GM10248 (cell line): ENCODE data around the gene C3orf38.

Experiments
- CTCF ChIA-PET: fragments of 300-600 bp; sonication (Branson Sonifier 250); formaldehyde crosslinking; extraction: SDS; loops from one replicate; lab custom pipeline; 2021; ENCODE audit warnings: antibody characterized with exemption; lab: Yijun Ruan, JAX
- POLR2A ChIA-PET: fragments of 350-650 bp; sonication (Branson Sonifier 250); formaldehyde crosslinking; extraction: SDS; loops from one replicate; lab custom pipeline; 2020; ENCODE audit warnings: antibody characterized with exemption; lab: Yijun Ruan, JAX
- DNase-seq: peaks from one replicate; pipeline ENCODE4 v3.0.0; 2012; ENCODE audit errors: extremely low spot score
- TF ChIP-seq, protein P1 (sequence below): IDR thresholded peaks from 2 replicates; pipeline ENCODE4 v1.5.1; 2012; ENCODE audit warnings: mild to moderate bottlenecking, low read depth; ENCODE audit errors: extremely low read depth, missing control alignments, control extremely low read depth

The C3orf38 gene

DNA sequence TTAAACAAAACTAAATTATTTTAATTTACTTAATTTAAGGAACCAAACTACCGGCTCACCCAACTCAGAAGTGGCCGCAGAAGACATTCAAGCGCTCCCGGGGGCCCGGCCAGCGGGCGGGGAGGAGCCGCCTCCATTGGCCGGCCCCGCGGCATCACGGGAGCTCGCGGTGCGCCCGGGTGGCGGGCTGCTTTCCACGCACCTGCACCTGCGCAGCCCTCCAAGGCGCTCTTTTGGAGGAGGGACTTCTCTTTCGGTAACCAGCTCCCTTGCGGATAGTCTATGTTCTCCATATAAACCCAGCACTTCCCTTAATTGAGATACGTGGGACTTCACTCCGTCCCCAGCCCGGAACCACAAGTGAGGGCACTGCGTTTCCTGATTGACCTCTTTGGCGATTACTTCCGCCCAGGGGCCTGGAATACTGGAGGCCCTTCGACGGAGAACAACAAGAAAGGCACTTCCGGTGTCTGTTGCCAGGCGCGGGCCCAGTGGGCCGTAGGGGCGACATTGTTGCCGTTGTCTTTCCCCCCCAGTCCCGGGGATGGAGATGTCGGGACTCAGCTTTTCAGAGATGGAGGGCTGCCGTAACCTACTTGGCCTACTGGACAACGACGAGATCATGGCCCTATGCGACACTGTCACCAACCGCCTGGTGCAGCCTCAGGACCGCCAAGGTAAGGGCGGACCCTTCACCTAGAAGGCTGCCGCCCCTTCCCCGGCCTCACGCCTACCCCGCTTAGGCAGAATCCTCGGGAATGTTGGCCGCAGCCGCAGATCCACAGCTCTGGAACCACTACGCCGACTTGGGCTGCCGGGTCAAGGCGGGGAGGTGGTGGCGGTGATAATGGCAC is at the start of gene C3orf38:
Gene C3orf38 (plus strand): TSS at position 451 of the 854 bp plus-strand sequence. CDS start 94 bp downstream, at position 545.
- DNase-seq: peak; percentile 86
- ChIA-PET POLR2A (interaction anchor here (1.6 kb wide), 1 partner anchor 91 kb away, joined by 8 read pairs; the partner anchor contains the start of gene CGGBP1), CTCF (interaction anchor here (0.8 to 2.6 kb wide), 13 partner anchors 8 to 117 kb away, joined by 3 to 12 read pairs (median 3); no protein-coding TSS in a partner anchor)
- TF ChIP-seq, protein P1, sequence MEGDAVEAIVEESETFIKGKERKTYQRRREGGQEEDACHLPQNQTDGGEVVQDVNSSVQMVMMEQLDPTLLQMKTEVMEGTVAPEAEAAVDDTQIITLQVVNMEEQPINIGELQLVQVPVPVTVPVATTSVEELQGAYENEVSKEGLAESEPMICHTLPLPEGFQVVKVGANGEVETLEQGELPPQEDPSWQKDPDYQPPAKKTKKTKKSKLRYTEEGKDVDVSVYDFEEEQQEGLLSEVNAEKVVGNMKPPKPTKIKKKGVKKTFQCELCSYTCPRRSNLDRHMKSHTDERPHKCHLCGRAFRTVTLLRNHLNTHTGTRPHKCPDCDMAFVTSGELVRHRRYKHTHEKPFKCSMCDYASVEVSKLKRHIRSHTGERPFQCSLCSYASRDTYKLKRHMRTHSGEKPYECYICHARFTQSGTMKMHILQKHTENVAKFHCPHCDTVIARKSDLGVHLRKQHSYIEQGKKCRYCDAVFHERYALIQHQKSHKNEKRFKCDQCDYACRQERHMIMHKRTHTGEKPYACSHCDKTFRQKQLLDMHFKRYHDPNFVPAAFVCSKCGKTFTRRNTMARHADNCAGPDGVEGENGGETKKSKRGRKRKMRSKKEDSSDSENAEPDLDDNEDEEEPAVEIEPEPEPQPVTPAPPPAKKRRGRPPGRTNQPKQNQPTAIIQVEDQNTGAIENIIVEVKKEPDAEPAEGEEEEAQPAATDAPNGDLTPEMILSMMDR: no peak

DNA sequence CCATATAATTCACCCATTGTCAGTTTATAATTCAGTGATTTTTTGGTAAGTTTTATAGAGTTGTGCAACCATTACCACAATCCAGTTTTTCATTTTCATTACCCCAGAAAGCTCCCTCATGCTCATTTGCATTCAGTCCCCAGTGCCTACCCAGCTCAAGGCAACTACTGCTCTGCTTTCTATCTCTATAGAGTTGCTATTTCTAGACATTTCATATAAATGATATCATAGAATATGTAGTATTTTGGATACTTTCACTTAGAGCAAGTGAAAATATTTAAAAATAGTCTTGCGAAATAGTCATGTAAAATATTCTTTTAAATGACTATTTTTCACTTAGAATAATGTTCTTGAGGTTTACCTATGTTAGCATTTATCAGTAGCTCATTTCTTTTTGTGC is 48.6 kb upstream of the C3orf38 start:
- POLR2A ChIA-PET: no interaction called here
- DNase-seq: no peak
- CTCF ChIA-PET: interaction anchor here (1.5 to 3.5 kb wide), 3 partner anchors 9 to 12 kb away, joined by 4 to 22 read pairs (median 7); no protein-coding TSS in a partner anchor
- TF ChIP-seq, protein P1: no peak

DNA sequence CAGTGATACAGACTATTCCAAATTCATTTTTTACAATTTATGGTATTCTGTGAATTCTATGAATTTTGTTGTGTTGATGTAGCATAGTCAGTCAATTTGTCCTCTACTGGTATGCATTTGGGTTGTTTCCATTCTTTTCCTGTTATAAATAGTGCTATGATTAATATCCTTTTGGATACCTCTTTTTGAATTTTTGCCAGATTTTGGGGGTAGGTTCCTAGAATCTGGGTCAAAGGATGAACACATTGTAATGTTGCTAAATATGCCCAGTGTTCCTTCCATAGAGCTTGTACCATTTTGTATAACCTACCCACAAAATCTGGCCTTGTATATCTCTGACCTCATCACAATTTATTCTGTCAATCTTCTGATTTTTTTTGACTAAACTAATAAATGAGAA is 44.4 kb upstream of the C3orf38 start:
- no peak for DNase-seq
- TF ChIP-seq, protein P1: no peak
- CTCF ChIA-PET: interaction anchor here (2.4 kb wide), 1 partner anchor 18 kb away, joined by 12 read pairs; no protein-coding TSS in a partner anchor
- POLR2A ChIA-PET: no interaction called here

DNA sequence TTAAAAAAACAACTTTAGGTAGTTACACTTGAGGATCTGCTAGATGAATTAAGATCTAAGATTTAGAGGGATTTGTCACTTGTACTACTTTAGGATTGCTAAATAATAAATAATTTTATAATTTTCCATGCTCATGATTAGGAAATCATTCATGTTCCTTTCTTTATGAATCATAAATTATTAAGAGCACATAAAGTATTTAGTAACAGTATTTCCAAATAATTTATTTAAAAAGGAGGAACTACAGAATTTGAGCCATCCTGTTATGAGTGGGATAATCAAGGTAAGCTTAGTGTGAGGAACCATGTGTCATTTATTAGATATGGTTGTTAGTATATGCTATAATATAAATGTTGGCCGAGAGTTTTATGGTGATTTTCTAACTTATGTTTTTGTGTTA is 37.5 kb upstream of the C3orf38 start:
- ChIA-PET POLR2A (no interaction called here), CTCF (interaction anchor here (1.3 to 3.6 kb wide), 11 partner anchors 11 to 887 kb away, joined by 3 to 49 read pairs (median 7); no protein-coding TSS in a partner anchor)
- TF ChIP-seq, protein P1: no peak
- no peak for DNase-seq

DNA sequence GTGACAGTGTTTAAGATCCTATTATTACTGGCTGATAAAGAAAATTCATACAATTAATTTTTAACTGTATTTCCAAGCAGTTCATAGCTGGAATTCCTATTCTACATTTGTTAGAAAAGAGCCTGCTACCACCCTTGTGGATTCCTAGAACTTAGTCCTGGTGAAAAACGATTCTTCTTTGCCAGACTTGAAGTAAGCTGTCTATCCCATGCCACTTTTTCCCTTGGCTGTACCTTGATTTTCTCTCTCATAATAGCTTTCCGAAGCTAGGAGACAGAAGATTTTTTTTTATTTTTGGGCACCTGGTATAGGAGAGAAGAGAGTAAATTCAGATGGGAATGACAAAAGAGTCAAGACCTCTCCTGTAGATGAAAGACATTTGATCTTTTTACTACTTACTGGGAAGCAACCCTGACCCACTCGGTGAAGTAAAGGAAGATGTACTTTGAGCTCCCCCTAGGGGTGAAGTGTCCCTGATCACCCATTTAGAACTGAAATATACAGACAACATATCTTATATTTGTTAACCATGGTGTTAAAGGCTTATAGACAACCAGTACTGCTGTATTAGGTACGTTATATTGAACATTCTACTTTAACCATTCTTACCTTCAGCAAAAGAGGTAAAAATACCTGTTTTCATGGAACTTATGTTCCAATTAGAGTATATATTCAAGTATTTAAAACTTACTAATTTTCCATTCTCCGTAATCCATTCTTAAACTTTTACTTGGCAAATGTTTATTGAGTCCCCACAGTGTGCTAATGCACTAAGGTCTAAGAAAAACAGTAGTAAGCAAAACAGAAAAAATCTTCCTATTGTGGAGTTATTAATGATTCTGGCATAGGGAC is 36.2 kb upstream of the C3orf38 start:
- POLR2A ChIA-PET: no interaction called here
- CTCF ChIA-PET: interaction anchor here (0.6 to 3.6 kb wide), 37 partner anchors 10 to 888 kb away, joined by 3 to 49 read pairs (median 5); partner anchors contain the start of genes C3orf38 and CGGBP1
- peak; percentile 14 for DNase-seq
- TF ChIP-seq, protein P1: peak; percentile 64
